ENCODE data around the gene MYADML2.
A peak's percentile ranks its signal among the peaks of the same experiment; 100 is the strongest.

The MYADML2 gene

DNA sequence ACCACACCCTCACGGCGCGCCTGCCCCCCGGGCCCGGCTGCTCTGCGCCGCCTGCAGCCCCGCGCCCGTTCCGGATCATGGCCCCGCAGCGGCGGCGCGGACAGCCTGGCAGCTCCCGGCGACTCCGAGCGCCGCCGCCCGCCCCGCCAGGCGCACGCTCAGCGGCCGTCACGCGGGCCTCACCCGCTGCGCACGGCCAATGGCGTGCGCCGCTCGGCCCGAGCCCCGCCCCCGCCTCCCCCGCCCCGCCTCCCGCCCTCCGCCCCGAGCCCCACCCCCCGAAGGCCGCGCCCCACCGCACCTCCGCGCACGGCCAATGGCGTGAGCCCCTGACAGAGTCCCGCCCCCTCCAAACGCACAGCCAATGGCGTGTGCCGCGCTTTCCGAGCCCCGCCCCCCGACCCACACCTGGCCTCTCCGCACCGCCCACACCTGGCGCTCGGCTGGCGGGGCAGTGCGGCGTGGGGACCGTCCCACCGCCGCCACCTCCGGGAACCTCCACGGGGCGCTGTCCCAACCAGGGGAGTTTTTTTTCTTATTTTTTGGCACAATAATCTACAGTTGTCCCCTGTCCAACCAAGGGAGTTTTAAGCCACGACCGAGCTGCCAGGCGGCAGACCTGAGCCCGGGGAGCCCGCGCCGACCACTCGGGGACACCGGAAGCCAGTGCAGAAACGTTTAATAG, 35.6 kb downstream of the MYADML2 start, which contains the start of gene PCYT2:
TSS of gene PCYT2 (minus strand) at position 123 of the 685 bp plus-strand sequence. CDS start at position 79, 44 bp downstream.
- Histone ChIP-seq H3K9me3 (ENCODE audit: control insufficient read depth in 2 of 2, low read length in 2 of 2) (no peaks in the 10 kb centered on the region), H3K4me1 (ENCODE audit: control insufficient read depth, insufficient read depth, low read length) (peaks cover 22% of the 10 kb centered on the region), H3K27me3 (ENCODE audit: control insufficient read depth in 1 of 2, insufficient read depth in 2 of 2, low read length in 2 of 2) (no peaks in the 10 kb centered on the region), H3K9ac (ENCODE audit: low read length in 2 of 2) (peak within 1 kb of the TSS; percentile 36 to 59), H3K36me3 (ENCODE audit: control insufficient read depth in 2 of 2, insufficient read depth in 2 of 2, low read length in 2 of 2) (peaks cover 15 to 25% of the 10 kb centered on the region in 2 donors), H3K4me3 (ENCODE audit: low read length in 2 of 2) (peak within 1 kb of the TSS; percentile 70 to 78), H3K27ac (ENCODE audit: low read length) (peak within 1 kb of the TSS; percentile 37)

DNA sequence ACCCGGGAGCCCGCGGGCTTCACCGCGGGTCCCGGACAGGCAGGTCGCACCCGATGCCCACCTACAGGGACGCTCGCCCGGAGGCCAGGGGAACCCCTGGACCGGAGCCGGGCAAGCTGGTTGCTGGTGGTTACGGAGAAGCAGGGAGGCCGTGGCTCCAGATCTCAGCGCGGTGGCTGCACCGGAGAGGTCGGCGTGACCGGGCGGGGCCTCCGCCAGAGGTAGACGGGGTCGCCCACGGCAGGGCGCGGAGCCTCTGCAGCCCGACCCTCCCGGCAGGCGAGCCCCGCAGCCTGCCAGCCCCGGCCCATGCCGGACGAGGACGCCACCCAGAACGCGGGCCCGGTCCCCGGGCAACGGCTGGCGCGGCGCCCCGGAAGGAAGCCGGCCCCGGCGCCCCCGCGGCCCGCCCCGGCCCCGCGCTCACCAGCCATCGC, 36.2 kb downstream of the MYADML2 start:
- H3K27me3 ChIP-seq (ENCODE audit: control insufficient read depth in 1 of 2, insufficient read depth in 2 of 2, low read length in 2 of 2), result no peaks in the 10 kb centered on the region
- peak overlapping the region; percentile 70 to 78 for H3K4me3 ChIP-seq (ENCODE audit: low read length in 2 of 2)
- peak overlapping the region; percentile 36 to 59 for H3K9ac ChIP-seq (ENCODE audit: low read length in 2 of 2)
- no peaks in the 10 kb centered on the region for H3K9me3 ChIP-seq (ENCODE audit: control insufficient read depth in 2 of 2, low read length in 2 of 2)
- no peak overlapping the region for H3K27ac ChIP-seq (ENCODE audit: low read length)
- peaks cover 15 to 25% of the 10 kb centered on the region in 2 donors for H3K36me3 ChIP-seq (ENCODE audit: control insufficient read depth in 2 of 2, insufficient read depth in 2 of 2, low read length in 2 of 2)
- H3K4me1 ChIP-seq (ENCODE audit: control insufficient read depth, insufficient read depth, low read length), result peaks cover 19% of the 10 kb centered on the region

DNA sequence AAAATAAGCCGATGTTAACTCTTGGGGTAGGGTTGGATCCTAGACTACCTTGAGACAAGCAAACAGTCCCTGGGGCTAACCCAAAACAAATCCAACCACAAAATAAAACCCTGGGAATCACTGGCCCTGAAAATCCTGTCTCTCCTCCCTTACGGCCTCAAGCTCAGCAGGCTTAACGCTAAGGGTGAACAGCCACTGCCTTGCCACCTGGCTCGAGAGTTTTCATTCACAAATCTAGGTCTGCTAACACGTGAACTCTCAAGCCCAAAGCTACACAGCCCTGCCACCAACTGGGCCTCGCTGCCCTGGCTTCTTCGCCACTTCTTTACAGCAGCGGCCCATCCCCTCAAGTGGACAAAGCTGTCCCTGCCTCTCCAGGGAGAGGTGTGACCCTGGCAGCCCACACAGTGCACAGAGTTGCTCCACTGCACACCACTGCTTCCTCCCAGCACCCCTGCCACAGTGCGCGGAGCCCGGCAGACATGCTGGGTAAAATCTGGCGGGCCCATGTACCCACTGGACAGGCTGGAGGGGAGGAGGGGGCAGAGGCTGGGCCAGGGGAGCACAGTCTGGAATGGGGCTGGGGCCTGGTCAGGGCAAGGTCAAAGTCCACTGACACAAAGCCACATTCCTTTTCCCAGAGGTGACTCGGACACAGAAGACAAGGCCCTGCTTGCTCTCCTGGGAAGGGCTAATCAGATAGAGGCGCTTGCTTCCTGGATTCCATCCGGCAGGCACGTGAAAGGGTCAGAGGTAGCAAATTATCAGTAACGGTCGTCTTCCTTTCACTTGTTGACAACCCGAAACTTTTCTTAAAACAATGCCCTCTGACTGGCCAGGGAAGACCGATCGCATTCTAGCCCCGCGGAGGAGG, 36.8 kb downstream of the MYADML2 start:
- Histone ChIP-seq H3K4me1 (ENCODE audit: control insufficient read depth, insufficient read depth, low read length) (peaks cover 16% of the 10 kb centered on the region), H3K9me3 (ENCODE audit: control insufficient read depth in 2 of 2, low read length in 2 of 2) (no peaks in the 10 kb centered on the region), H3K36me3 (ENCODE audit: control insufficient read depth in 2 of 2, insufficient read depth in 2 of 2, low read length in 2 of 2) (peaks cover 13 to 23% of the 10 kb centered on the region in 2 donors), H3K9ac (ENCODE audit: low read length in 2 of 2) (peak overlapping the region; percentile 36 to 59), H3K4me3 (ENCODE audit: low read length in 2 of 2) (peak overlapping the region; percentile 70 to 78), H3K27ac (ENCODE audit: low read length) (no peak overlapping the region), H3K27me3 (ENCODE audit: control insufficient read depth in 1 of 2, insufficient read depth in 2 of 2, low read length in 2 of 2) (no peaks in the 10 kb centered on the region)

DNA sequence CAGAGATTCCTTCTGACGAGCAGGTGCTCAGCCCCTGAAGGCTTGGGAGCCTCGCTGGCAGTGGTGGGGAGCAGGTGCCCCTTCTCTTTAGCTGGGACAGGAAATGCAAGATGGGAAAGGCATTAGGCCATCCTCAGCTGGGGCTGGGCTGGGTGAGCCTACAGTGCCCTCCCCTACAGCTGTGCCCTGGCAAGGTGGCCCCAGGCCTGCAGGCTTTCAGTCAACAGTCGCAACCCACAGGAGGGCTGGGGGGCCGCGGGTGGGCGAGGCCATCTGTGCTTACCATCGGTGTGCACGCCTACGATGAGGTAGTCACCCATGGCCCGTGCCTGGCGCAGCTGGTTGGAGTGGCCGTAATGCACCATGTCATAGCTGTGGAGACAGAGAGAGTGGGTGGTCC, 37.8 kb downstream of the MYADML2 start:
- H3K4me1 ChIP-seq (ENCODE audit: control insufficient read depth, insufficient read depth, low read length), result peaks cover 16% of the 10 kb centered on the region
- no peaks in the 10 kb centered on the region for H3K27me3 ChIP-seq (ENCODE audit: control insufficient read depth in 1 of 2, insufficient read depth in 2 of 2, low read length in 2 of 2)
- H3K36me3 ChIP-seq (ENCODE audit: control insufficient read depth in 2 of 2, insufficient read depth in 2 of 2, low read length in 2 of 2), result peaks cover 6 to 13% of the 10 kb centered on the region in 2 donors
- no peak overlapping the region for H3K9ac ChIP-seq (ENCODE audit: low read length in 2 of 2)
- H3K27ac ChIP-seq (ENCODE audit: low read length), result no peak overlapping the region
- H3K9me3 ChIP-seq (ENCODE audit: control insufficient read depth in 2 of 2, low read length in 2 of 2), result no peaks in the 10 kb centered on the region
- no peak overlapping the region for H3K4me3 ChIP-seq (ENCODE audit: low read length in 2 of 2)

DNA sequence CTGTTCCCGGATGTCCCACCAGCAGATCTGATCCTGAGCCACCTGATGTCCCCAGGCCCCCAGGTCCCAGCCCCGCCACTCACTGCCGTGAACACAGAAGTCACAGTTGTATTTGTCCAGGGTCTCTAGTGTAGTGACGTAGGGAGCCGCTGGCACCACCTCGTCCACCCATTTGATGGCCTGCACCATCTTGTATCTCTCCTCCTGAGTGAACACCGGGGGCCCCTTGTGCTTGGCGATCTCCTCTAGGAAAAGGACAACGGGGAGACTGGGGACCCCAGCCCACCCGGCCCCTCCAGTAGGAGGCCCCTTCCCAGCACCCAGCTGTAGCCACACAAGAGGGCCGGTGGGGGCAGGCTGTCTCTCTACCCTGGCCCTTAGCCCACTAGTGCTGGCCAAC, 38.2 kb downstream of the MYADML2 start:
- H3K36me3 ChIP-seq (ENCODE audit: control insufficient read depth in 2 of 2, insufficient read depth in 2 of 2, low read length in 2 of 2), result peaks cover 2 to 9% of the 10 kb centered on the region in 2 donors

DNA sequence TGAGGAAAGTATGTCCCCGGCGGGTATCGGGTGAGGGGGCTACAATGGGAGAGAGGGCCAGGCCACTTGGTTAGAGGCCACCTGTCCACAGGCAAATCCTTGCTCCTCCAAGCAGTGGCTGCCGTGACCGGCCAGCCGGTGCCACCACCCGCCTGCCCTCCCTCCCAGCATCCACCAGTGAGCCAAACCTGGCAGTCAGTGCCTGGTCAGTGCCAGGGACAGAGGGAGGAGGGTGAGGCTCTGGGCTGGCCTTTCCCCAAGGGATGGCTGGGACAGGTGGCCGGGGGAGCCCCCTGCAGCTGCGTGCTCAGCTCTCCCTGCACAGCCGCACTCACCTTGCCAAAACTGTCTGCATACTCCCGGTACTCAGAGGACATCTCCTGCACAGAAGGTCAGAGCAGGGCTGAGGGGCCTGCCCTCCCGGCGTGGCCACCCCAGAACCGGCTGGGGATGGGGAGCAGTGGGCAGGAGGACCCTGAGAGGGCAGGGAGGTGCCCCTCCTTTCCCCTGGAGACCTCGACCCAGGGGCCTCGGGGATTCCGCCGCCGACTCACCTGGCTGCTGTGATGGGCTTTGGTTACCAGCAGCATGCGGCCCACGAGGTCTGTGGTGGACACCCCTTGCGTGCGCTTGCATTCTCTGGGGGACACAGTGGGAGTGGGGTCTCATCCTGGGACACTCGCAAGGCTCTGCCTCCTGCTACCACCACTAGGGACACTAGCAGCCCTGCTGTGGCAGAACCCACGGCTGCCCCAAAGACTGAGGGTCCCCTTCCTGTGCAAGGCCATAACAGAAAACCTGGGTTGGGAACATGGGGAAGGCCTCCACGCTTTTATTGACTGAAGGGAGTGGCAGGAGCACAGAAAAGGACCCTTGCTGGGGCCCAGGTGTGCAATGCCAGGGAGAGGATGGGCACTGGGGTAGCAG, 39.6 kb downstream of the MYADML2 start:
- Histone ChIP-seq H3K9ac (ENCODE audit: low read length in 2 of 2) (no peak overlapping the region), H3K4me1 (ENCODE audit: control insufficient read depth, insufficient read depth, low read length) (peaks cover 19% of the 10 kb centered on the region), H3K9me3 (ENCODE audit: control insufficient read depth in 2 of 2, low read length in 2 of 2) (no peaks in the 10 kb centered on the region), H3K27ac (ENCODE audit: low read length) (no peak overlapping the region), H3K27me3 (ENCODE audit: control insufficient read depth in 1 of 2, insufficient read depth in 2 of 2, low read length in 2 of 2) (peaks cover 0 to 5% of the 10 kb centered on the region in 2 donors), H3K4me3 (ENCODE audit: low read length in 2 of 2) (no peak overlapping the region), H3K36me3 (ENCODE audit: control insufficient read depth in 2 of 2, insufficient read depth in 2 of 2, low read length in 2 of 2) (no peaks in the 10 kb centered on the region)

More for the DNA sequence above, 38.2 kb downstream of the MYADML2 start:
- Histone ChIP-seq H3K4me1 (ENCODE audit: control insufficient read depth, insufficient read depth, low read length) (peaks cover 16% of the 10 kb centered on the region), H3K4me3 (ENCODE audit: low read length in 2 of 2) (no peak overlapping the region), H3K9ac (ENCODE audit: low read length in 2 of 2) (no peak overlapping the region), H3K27me3 (ENCODE audit: control insufficient read depth in 1 of 2, insufficient read depth in 2 of 2, low read length in 2 of 2) (no peaks in the 10 kb centered on the region), H3K27ac (ENCODE audit: low read length) (no peak overlapping the region), H3K9me3 (ENCODE audit: control insufficient read depth in 2 of 2, low read length in 2 of 2) (no peaks in the 10 kb centered on the region)

DNA sequence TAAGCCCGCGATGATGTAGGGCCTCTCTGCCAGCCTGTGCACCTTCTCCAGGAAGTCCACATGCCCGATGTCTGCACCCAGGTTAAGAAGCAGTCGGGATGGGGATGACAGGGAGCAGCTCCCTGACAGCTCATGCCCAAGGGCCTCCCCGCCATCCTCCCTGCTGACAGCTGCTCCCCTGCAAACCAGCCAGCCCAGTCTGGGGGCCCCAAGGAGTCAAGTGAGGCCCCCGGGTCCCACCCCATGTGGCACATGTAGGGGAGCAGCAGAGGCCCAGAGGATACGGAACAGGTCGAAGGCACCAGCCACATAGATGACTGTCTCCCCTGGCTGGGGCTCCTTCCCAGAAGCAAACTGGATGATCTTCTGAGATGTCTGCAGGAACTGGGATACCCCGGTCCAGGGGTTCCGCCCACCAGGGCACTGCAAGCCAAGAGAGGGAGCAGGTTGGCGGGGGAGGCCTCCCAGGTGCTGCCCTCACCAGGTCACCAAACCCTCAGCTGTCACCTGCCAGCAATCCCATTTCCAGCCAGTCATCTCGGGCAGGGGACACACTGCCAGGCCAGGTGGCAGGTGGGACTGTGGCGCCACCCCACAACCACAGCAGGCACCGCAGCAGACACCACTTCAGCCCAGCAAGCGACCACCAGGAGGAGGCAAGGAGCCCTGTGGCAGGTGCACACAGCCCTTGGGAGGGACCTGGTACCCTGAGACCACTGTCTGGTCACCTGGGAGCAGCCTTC, 40.4 kb downstream of the MYADML2 start:
- H3K4me3 ChIP-seq (ENCODE audit: low read length in 2 of 2), result no peak overlapping the region
- no peaks in the 10 kb centered on the region for H3K9me3 ChIP-seq (ENCODE audit: control insufficient read depth in 2 of 2, low read length in 2 of 2)
- peaks cover 0 to 13% of the 10 kb centered on the region in 2 donors for H3K27me3 ChIP-seq (ENCODE audit: control insufficient read depth in 1 of 2, insufficient read depth in 2 of 2, low read length in 2 of 2)
- peaks cover 23% of the 10 kb centered on the region for H3K4me1 ChIP-seq (ENCODE audit: control insufficient read depth, insufficient read depth, low read length)
- no peak overlapping the region for H3K27ac ChIP-seq (ENCODE audit: low read length)
- H3K36me3 ChIP-seq (ENCODE audit: control insufficient read depth in 2 of 2, insufficient read depth in 2 of 2, low read length in 2 of 2), result no peaks in the 10 kb centered on the region
- H3K9ac ChIP-seq (ENCODE audit: low read length in 2 of 2), result no peak overlapping the region

DNA sequence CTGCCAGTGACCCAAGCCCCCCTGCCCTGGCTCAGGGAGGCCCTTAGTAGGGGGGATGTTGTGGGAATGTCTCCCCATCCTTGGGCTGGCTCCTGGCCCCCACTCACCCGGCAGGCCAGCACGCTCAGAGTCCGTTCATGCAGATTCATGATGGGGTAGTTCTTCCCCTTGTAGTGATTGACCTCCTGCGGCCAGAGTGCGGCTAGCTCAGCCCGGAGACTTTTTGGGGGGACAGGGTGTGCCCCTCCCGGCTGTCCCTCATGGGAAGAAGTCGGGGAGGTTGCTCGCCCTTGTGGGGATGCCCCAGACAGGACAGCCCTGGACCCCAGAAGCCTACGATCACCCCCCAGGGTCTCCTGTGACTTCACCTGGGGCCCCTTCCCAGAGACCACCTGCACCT, 41.0 kb downstream of the MYADML2 start:
- Histone ChIP-seq H3K36me3 (ENCODE audit: control insufficient read depth in 2 of 2, insufficient read depth in 2 of 2, low read length in 2 of 2) (no peaks in the 10 kb centered on the region), H3K27ac (ENCODE audit: low read length) (no peak overlapping the region), H3K9me3 (ENCODE audit: control insufficient read depth in 2 of 2, low read length in 2 of 2) (no peaks in the 10 kb centered on the region), H3K4me3 (ENCODE audit: low read length in 2 of 2) (no peak overlapping the region), H3K27me3 (ENCODE audit: control insufficient read depth in 1 of 2, insufficient read depth in 2 of 2, low read length in 2 of 2) (peaks cover 4 to 19% of the 10 kb centered on the region in 2 donors), H3K4me1 (ENCODE audit: control insufficient read depth, insufficient read depth, low read length) (peaks cover 24% of the 10 kb centered on the region), H3K9ac (ENCODE audit: low read length in 2 of 2) (no peak overlapping the region)

DNA sequence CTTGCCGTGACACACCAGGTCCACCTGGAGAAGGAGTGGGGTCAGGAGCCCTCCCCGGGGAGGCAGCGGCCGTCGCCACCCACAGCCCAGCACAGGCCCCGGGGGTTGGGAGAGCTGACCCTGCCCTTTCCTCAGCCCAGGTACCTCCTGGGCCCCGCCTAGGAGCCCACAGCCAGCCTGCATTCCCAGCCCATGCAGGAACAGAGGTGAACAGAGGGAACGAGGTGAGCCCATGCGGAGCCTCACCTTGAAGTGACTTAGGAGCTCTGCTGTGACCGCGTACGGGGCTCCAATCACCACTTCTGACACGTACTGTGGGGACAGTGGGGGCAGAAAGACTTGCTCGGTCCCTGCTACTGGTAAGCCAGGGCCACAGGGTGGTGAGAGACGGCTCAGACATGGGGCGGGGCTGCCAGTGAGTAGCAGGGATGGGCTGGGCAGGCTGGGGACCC, 41.6 kb downstream of the MYADML2 start:
- H3K9me3 ChIP-seq (ENCODE audit: control insufficient read depth in 2 of 2, low read length in 2 of 2), result no peaks in the 10 kb centered on the region
- H3K36me3 ChIP-seq (ENCODE audit: control insufficient read depth in 2 of 2, insufficient read depth in 2 of 2, low read length in 2 of 2), result peaks cover 0 to 1% of the 10 kb centered on the region in 2 donors
- H3K27ac ChIP-seq (ENCODE audit: low read length), result no peak overlapping the region
- peaks cover 5 to 19% of the 10 kb centered on the region in 2 donors for H3K27me3 ChIP-seq (ENCODE audit: control insufficient read depth in 1 of 2, insufficient read depth in 2 of 2, low read length in 2 of 2)
- no peak overlapping the region for H3K4me3 ChIP-seq (ENCODE audit: low read length in 2 of 2)
- H3K9ac ChIP-seq (ENCODE audit: low read length in 2 of 2), result no peak overlapping the region
- H3K4me1 ChIP-seq (ENCODE audit: control insufficient read depth, insufficient read depth, low read length), result peaks cover 19% of the 10 kb centered on the region
